Kidney capillary endothelial cell (primary cell): ENCODE results near the gene CAMK1G.

Experiments used
- DNase-seq: peaks from one replicate; pipeline ENCODE4 v3.0.0-alpha.2; 2018; ENCODE audit warnings: low spot score

The CAMK1G gene

DNA sequence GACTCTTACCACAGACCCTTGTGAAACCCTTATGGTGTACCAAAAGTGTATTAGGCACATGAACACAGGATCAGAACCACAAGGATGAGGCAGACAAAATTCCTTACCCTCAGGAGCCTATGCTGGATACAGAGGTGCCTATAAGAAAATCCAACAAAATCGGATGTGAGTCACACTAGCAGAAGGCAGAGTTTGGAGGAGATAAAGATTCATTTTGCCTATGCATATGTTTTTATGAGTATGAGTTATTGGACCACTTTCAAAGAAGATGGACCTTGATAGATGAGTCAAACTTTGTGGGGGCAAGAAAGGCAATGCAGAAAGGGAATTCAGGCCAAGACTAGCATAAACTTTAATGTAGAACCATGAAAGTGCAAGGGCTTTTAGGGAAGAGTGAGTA is 17.0 kb downstream of the CAMK1G start:
- no peak for DNase-seq

GRCh38 chr1:209601809-209602657 is 18.5 kb downstream of the CAMK1G start:
- peak; percentile 57 for DNase-seq

GRCh38 chr1:209603877-209604276 is 20.4 kb downstream of the CAMK1G start:
- no peak for DNase-seq

DNA sequence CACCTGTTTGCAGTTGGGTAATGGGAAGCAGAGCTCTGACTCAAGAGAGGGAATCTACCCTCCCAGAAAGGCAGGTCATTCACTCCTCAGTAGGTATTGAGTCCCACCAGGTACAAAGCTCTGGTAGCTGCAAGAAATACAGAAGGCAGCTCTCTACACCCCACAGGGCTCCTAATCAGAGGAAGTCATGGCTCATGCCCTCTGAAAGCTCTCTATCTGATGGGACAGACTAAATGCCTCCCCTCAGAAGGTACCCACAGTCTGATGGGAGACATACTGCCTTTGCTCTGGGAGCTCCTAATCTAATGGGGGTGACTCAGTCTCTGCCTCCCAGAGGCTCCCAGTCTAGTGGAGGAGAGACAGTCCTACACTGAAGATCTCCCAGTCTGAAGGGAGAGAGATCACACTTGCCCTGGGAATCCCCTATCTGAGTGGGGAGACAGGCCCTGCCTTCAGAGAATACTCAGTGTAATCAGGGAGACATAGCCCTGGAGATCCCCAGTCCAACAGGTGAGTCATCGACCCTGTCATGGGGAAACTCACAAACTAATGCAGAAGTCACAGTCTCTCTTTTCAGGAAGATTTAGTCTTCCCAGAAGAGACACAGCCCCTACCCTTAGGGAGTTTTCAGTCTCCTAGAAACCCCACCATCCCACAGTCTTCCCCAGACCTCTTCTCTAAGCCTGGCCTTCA is 23.7 kb downstream of the CAMK1G start:
- no peak for DNase-seq

DNA sequence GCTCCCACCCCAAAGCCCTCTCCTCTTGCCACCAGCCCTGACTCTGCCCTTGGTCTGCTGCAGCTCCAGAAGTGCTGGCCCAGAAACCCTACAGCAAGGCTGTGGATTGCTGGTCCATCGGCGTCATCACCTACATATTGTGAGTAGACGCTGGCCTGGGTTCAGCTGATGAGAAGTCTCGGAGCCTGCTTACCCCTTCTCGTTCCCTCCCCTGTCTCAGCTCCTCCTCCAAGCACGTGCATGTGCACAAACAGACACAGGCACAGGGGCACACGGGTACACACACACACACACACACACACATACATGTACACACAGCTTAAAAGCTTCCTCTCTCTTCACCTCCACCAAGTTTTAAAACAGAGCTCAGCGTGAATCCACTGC is 24.3 kb downstream of the CAMK1G start:
- DNase-seq: no peak

- no peak for DNase-seq
Observed at GRCh38 chr1:209609041-209609790, 25.7 kb downstream of the CAMK1G start.

GRCh38 chr1:209609791-209610630 is 26.5 kb downstream of the CAMK1G start:
- no peak for DNase-seq

DNA sequence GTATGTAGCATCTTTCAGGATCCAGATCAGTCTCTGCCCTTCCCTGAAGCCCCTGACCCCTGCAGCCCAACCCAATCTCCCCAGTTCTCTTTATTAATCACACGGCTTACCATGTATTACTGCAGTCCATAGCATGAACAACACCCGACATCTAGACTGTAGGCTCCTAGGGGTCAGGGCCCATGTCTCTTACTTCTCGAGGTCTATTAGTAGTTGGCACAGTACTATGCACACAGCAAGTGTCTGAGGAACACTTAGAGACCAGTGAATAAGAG is 27.1 kb downstream of the CAMK1G start:
- DNase-seq: no peak

DNA sequence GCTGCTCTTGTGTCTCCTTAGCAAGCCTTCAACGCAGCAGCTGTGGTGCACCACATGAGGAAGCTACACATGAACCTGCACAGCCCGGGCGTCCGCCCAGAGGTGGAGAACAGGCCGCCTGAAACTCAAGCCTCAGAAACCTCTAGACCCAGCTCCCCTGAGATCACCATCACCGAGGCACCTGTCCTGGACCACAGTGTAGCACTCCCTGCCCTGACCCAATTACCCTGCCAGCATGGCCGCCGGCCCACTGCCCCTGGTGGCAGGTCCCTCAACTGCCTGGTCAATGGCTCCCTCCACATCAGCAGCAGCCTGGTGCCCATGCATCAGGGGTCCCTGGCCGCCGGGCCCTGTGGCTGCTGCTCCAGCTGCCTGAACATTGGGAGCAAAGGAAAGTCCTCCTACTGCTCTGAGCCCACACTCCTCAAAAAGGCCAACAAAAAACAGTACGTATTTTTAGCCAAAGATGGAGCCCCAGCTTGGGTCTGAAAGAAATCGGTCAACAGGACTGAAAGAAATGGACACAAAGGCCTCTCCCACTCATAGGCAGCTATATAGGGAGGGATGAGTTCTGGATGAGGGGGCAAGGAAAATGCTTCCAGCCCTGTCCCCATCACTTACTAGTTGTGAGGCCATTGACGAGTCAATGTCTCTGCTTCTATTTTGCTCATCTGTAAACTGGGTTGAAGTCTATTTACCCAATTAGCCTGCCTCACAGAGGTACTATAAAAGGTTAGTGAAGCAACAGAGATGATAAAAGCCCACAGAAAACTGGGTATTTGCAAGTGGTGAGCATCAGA is 28.5 kb downstream of the CAMK1G start:
- DNase-seq: no peak

- no peak for DNase-seq
Observed at GRCh38 chr1:209612646-209613399, 29.3 kb downstream of the CAMK1G start.

DNA sequence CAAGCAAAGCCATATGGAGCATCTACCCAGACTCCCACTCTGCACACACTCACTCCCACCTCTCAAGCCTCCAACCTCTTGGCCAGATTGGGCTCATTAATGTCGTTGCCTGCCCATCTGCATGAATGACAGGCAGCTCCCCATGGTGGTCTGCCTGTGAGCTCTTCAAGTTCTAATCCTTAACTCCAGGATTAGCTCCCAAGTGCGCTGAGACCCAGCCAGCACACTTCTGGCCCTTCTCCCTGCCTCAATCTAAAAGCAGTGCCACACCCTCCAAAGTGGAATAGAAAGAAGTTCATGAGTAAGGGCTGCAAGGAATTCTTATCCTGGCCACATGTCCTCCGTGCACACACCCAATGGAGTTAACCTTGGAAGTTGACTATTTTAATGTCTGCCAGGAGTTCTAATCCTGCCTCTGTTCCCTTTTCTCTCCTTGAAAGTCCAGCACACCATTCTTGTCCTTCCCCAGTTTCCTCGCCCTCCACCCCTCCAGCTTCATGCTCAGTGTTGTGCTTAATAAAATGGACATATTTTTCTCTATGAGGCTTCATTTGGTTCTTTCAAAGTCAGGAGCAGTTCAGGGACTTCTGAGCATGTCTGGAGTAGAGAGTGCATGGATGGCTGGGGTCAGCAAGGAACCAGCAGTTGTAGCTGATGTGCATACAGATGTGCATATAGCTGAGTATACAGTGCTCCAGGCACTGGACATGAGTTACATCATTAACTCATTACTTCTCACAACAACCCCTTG is 30.1 kb downstream of the CAMK1G start:
- no peak for DNase-seq

DNA sequence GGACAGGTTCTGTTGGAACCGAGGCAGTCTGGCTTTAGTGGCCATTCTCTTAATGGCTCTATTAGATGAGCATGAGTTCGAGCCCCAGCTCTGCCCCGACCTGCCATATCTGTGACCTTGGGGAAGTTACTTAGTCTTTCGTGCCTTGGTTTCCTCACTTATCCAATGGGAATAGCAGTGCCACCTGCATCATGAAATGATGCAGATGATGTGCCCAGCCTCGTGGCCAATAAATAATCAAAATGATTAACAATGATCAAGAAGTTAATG is 30.6 kb downstream of the CAMK1G start:
- no peak for DNase-seq

GRCh38 chr1:209614906-209615305 is 31.4 kb downstream of the CAMK1G start:
- no peak for DNase-seq

DNA sequence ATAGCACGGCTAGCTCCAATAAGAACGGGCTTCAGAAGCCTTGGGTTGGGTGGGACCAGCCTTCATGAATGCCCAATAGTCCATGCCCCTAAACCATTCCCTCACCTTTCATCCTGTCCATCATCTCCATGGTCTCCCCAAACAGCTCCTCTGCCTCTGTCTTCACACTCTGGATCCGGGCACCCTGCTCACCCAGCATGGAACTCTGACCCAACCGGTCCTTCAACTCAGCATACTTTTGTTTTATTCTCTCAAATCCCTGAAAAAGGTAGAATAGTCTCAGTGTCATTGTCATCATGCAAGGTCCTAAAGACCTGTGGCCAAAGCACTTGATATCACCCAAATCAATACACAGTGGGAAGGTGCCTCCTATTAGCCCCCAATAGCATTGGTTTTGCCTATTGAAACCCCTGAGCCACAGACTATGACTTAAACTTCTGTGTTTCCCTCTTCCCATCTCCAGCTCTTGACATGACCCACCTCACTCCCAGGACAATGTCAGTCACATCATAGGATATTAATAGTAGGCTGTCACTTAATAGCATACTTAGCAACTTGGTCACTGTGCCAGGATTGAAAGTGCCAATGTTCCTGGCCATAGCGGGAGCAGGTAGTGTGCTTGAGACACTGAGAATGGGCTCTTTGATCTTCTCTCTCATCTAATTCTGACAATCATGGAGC is 33.0 kb downstream of the CAMK1G start:
- DNase-seq: no peak

- no peak for DNase-seq
Observed at GRCh38 chr1:209617047-209617673, 33.6 kb downstream of the CAMK1G start.

- no peak for DNase-seq
Observed at GRCh38 chr1:209617755-209618154, 34.2 kb downstream of the CAMK1G start.

DNA sequence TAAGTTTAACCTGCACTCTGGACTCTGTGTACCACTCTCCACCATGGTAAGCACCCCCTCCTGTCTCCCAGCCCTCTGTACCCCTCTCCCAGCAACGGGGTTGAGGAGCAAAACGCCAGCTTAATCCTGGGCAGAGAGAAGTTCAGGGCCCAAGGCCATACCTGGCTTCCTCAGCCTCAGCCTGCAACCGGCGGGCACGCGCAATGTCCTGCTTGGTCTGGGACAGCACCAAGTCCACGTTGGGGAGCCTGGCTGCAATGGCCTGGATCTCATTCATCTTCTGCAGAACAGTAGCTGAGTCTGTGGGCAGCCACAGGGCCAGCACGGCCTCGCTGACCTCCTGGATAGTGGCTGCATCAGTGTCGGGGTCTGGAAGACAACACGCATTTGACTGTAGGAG is 34.8 kb downstream of the CAMK1G start:
- no peak for DNase-seq

DNA sequence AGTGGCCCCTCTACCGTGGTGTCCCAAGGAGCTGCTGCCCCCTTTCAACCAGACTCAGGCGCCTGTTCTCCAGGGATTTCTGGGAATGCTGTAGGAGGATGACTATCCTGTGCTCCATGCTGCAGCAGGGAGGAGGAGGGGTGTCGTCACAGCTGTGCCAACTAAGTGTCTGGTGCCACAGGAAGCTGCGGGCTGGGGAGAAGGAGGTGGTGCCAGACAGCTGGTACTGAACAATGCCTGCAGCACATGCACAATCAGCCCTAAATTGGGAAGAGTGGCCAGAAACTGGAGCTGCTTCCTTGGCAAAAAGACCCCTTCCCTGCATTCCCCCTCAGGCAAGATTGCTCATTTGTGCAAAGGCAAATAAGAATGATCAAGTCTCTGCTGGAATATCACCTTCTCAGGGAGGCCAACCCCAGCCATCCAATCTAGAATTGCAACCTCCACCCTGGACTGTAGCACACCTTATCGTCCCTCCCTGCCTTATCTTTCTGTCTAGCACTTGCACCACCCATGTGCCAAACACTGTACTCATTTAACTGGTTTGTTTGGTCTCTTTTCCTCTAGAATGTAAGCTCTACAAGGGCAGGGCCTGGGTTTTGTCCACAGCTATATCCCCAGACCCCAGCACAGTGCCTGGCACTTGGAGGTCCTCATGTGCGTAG is 35.4 kb downstream of the CAMK1G start:
- no peak for DNase-seq
